Measurements from ENCODE around the gene SULT2B1.

The SULT2B1 gene

GRCh38 chr19:48637449-48637947 lies 85.5 kb downstream of the SULT2B1 start:
- DNase-seq: peak; percentile 100

GRCh38 chr19:48637948-48638830 lies 86.2 kb downstream of the SULT2B1 start:
- peak; percentile 85 for DNase-seq

- DNase-seq: no peak
Observed at GRCh38 chr19:48638831-48639381, 86.9 kb downstream of the SULT2B1 start.

GRCh38 chr19:48639483-48640375 lies 87.8 kb downstream of the SULT2B1 start:
- no peak for DNase-seq

- no peak for DNase-seq
Observed at GRCh38 chr19:48641850-48642249, 89.9 kb downstream of the SULT2B1 start.

GRCh38 chr19:48642862-48643261 lies 90.9 kb downstream of the SULT2B1 start:
- DNase-seq: no peak

- no peak for DNase-seq
Observed at GRCh38 chr19:48644355-48644754, 92.4 kb downstream of the SULT2B1 start.

- DNase-seq: peak; percentile 74
Observed at GRCh38 chr19:48644839-48645619, 93.1 kb downstream of the SULT2B1 start.

GRCh38 chr19:48645620-48646000 lies 93.6 kb downstream of the SULT2B1 start:
- no peak for DNase-seq

GRCh38 chr19:48646001-48646721 lies 94.2 kb downstream of the SULT2B1 start, which contains the start of gene CA11:
CA11 (minus strand) TSS chr19:48646187; CDS start chr19:48645632, 555 bp downstream.
- peak; percentile 80 for DNase-seq

GRCh38 chr19:48646722-48647216 lies 94.8 kb downstream of the SULT2B1 start:
- DNase-seq: no peak

- DNase-seq: no peak
Observed at GRCh38 chr19:48648134-48648533, 96.2 kb downstream of the SULT2B1 start.

Measured in NCI-H226 (cell line).